K562 (cell line): ENCODE measurements around the gene NFIB.

ENCODE experiments used
- IRF2 ChIP-seq: sonication (generic); formaldehyde crosslinking; IDR thresholded peaks from 2 replicates; pipeline ENCODE4 v1.8.1; 2022; ENCODE audit warnings: mild to moderate bottlenecking, missing genetic modification reagents
- PHB ChIP-seq: fragments of 250-450 bp; sonication (Bioruptor Pico); IDR thresholded peaks from 2 replicates; pipeline ENCODE4 v1.5.0; 2021
- POLR2AphosphoS5 ChIP-seq: IDR thresholded peaks from 2 replicates; pipeline ENCODE4 v1.6.1; 2011; ENCODE audit warnings: mild to moderate bottlenecking, low read depth, low read length, moderate library complexity; ENCODE audit not compliant: control insufficient read depth, insufficient read depth
- ZNF24 ChIP-seq: fragments of 450-650 bp; IDR thresholded peaks from 2 replicates; pipeline ENCODE4 v1.6.1; 2016

DNA sequence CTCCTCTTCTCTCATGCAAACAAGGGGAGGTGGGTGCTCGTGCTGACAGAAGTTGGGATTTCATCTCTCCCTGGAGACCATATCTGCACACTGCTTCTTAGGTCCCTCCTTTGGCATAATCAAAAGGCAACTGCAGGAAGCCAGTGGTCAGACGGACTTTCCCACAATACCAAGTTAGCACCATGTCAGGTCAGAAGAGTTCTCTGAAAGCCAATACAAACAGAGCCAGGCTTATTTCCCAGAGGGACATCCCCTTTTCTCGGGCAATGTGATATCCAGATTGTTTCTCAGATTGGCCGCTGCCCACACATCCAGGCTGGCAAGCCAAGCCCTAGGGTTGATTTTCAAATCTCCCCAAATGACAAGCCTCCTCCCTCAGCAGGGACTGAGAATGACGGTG is 241.1 kb downstream of the NFIB start:
- no peak for TF ChIP-seq POLR2AphosphoS5
- no peak for TF ChIP-seq ZNF24
- TF ChIP-seq IRF2 (CRISPR knock-in tag) = no peak
- TF ChIP-seq PHB (CRISPR knock-in tag) = no peak
